WI38 (cell line): Measurements from ENCODE around the gene ATXN7.

Experiments
- H3K4me3 ChIP-seq: 2 replicates; pipeline ENCODE4 v1.5.1; 2011; ENCODE audit warnings: low read depth, mild to moderate bottlenecking, control low read depth, low read length
- TF ChIP-seq, protein P1 (sequence below): IDR thresholded peaks from 2 replicates; pipeline ENCODE4 v1.5.1; 2012; ENCODE audit warnings: low read depth, mild to moderate bottlenecking, control low read depth, low read length

ATXN7 gene

DNA sequence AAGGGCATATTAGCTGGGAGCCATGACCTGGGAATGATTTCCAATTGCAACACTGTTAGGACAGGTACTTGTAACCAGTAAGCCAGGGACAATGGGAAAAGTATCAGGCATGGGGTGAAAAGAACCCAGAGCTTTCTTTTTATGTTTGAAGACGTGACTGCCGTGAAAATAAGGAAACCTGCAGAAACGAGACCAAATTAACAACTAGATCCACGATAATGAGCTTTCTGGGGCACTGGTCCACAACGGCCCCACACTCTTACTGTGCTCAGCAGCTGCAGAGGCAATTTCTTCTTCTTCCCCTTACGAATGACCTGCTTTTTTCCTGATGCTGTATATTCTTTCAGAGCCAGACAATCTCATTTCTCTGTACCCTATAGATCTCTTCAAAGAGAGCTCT, 33.1 kb upstream of the ATXN7 start:
- no peak overlapping the region for H3K4me3 ChIP-seq
- TF ChIP-seq, protein P1, sequence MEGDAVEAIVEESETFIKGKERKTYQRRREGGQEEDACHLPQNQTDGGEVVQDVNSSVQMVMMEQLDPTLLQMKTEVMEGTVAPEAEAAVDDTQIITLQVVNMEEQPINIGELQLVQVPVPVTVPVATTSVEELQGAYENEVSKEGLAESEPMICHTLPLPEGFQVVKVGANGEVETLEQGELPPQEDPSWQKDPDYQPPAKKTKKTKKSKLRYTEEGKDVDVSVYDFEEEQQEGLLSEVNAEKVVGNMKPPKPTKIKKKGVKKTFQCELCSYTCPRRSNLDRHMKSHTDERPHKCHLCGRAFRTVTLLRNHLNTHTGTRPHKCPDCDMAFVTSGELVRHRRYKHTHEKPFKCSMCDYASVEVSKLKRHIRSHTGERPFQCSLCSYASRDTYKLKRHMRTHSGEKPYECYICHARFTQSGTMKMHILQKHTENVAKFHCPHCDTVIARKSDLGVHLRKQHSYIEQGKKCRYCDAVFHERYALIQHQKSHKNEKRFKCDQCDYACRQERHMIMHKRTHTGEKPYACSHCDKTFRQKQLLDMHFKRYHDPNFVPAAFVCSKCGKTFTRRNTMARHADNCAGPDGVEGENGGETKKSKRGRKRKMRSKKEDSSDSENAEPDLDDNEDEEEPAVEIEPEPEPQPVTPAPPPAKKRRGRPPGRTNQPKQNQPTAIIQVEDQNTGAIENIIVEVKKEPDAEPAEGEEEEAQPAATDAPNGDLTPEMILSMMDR = no peak

DNA sequence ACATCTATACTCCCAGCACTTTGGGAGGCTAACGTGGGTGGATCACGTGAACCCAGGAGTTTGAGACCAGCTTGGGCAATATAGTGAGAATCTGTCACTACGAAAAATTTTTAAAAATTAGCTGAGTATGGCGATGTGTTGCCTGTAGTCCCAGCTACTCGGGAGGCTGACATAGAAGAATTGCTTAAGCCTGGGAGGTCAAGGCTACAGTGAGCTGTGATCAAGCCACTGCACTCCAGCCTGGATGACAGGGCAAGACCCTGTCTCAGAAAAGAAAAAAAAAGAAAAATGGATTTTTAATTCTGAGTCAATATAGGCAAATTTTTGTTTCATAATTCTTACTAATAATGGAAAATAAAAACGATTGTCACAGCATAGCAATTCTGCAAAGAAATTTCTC, 31.3 kb upstream of the ATXN7 start:
- H3K4me3 ChIP-seq = no peak overlapping the region
- TF ChIP-seq, protein P1 = no peak

DNA sequence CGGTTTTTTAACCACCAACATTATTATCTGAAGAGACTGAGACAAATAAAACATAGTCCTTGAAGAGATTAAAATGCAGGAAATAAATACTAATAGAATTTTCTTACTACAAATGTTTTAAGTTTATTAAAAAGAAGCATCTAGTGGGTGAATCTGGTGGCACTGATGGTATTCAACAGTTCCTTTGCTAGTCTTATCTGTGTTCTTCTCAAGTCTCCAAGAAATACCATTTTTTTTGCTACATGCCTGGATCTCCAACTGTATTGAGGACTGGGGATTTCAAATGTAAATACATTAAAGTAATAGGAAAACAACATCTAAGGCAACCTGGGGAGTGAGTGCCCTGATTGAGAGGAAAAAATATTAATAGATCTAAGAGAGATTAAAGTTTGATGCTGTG, 22.0 kb upstream of the ATXN7 start:
- no peak overlapping the region for H3K4me3 ChIP-seq
- TF ChIP-seq, protein P1 = no peak

DNA sequence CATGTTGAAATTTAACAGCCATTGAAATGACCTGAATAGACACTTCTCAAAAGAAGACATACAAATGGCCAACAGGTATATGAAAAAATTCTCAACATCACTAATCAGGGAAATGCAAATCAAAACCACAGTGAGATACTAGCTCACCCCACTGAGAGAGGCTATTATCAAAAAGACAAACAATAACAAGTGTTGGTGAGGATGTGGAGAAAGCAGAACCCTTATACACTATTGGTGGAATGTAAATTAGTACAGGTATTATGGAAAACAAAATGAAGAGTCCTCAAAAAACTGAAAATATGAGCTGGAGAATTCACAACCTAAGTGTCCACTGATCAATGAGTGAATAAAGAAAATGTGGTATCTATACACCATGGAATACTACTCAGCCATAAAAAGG, 21.5 kb upstream of the ATXN7 start:
- H3K4me3 ChIP-seq = no peak overlapping the region
- TF ChIP-seq, protein P1 = no peak

DNA sequence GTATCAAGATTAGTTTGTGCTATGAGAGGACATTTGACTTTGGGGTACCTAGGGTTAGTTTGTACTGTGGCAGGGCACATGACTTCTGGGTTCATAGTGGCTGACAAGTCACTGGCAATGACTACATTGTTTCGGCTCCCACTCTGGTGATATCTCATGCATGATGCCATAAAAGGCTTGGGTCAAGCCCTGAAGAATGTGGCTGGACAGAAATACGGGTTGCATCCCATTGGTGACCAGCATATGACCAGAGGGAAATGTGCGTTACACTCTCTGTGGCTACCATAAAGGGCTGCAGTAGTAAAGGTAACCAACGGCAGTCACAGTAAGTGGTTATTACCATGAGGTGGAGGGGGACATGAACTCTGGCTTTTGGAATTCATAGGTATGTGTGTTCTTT, 18.5 kb upstream of the ATXN7 start:
- TF ChIP-seq, protein P1 = no peak
- H3K4me3 ChIP-seq = no peak overlapping the region

DNA sequence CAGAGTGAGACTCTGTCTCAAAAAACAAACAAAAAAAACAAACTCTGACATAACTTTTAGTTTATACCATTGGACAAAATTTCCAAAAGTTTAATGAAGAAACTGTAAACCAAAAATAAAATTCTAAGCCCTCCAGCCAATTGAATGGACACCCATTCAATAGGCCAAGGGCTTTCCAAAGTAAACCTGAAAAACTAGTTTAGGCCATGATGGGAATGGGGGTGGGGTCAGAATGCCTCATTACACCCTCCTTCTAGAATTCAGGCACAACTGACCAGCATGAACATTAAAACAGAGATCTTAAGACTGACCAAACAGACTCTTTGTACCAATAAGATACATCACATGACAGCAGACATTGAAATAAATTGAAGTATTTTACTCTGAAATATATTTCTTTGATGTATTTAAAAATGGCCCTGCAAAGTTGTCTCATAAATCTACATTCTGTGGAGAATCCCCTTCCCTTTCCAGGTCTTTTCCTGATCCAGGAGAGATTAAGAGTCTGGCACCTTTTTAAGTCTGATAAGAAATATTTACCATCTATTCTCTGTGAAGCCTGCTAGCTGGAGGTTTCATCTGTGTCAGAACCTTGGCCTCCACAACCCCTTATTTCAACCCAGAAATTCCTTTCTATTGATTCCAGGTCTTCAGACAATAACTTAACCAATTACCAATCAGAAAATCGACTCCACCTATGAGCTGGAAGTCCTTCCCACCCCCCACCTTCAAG, 15.8 kb upstream of the ATXN7 start:
- TF ChIP-seq, protein P1 = no peak
- no peak overlapping the region for H3K4me3 ChIP-seq

DNA sequence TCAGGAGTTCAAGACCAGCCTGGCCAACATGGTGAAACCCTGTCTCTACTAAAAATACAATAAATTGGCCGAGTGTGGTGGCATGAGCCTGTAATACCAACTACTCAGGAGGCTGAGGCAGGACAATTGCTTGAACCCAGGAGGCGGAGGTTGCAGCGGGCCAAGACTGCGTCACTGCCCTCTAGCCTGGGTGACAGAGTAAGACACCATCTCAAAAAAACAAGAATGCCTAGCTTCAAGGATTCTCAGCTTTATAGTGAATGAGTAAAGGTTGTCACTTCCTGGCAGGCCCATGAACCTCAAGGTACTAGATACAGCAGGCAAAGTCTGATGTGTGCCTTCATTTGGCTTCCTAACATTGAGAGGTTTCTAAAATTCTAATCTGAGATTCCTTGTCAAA, 14.5 kb upstream of the ATXN7 start:
- TF ChIP-seq, protein P1 = no peak
- H3K4me3 ChIP-seq = no peak overlapping the region
